Heart right ventricle (tissue), 16 donors: Measurements from ENCODE around the gene DST. TPM values are rescaled to one million over a fixed set of nuclear protein-coding genes. Genes with fewer than 3 reads are reported as not detected.

Experiments
- ATAC-seq, 8 donors: fragments of 200-7000 bp; cut with Tn5 transposase; one replicate each; pipeline ENCODE4 v1.9.1; 2020; ENCODE audit warnings: mild to moderate bottlenecking in 8 of 8, moderate library complexity in 8 of 8, moderate number of reproducible peaks in 1 of 8
- DNase-seq, 2 donors: peaks; one replicate each; pipeline ENCODE4 v3.0.0-alpha.2; 2020
- H3K27ac ChIP-seq, 10 donors: fragments of 200-600 bp; sonication (generic) in 2 of 10; one replicate each; pipeline versions ENCODE4 v1.5.0 to v1.8.0; 2020 to 2022; ENCODE audit warnings: mild to moderate bottlenecking in 3 of 10
- H3K27me3 ChIP-seq, 7 donors: fragments of 200-600 bp; one replicate each; pipeline ENCODE4 v1.8.0; 2021 to 2022; ENCODE audit warnings: mild to moderate bottlenecking in 2 of 7
- H3K36me3 ChIP-seq, 9 donors: fragments of 200-600 bp; sonication (generic) in 1 of 9; one replicate each; pipeline versions ENCODE4 v1.5.0 to v1.8.0; 2020 to 2022; ENCODE audit warnings: mild to moderate bottlenecking in 2 of 9
- H3K4me1 ChIP-seq, 9 donors: fragments of 200-600 bp; sonication (generic) in 1 of 9; one replicate each; pipeline versions ENCODE4 v1.5.0 to v1.8.0; 2020 to 2022; ENCODE audit warnings: mild to moderate bottlenecking in 4 of 9
- H3K4me3 ChIP-seq, 10 donors: fragments of 200-600 bp; sonication (generic) in 2 of 10; one replicate each; pipeline versions ENCODE4 v1.5.0 to v1.8.0; 2020 to 2022; ENCODE audit warnings: mild to moderate bottlenecking in 7 of 10, moderate library complexity in 2 of 10
- H3K9me3 ChIP-seq, 11 donors: fragments of 200-600 bp in 10 of 11; sonication (generic) in 2 of 11; one replicate each; pipeline versions ENCODE4 v1.5.0 to v1.8.0; 2013 to 2022; ENCODE audit warnings: mild to moderate bottlenecking in 2 of 11, control low read depth in 1 of 11, moderate library complexity in 1 of 11
- CTCF ChIP-seq, 9 donors: fragments of 200-600 bp; sonication (generic) in 2 of 9; IDR thresholded peaks; one replicate each; pipeline versions ENCODE4 v1.5.0 to v1.8.0; 2021 to 2022; ENCODE audit warnings: antibody characterized with exemption in 9 of 9, mild to moderate bottlenecking in 5 of 9, moderate library complexity in 1 of 9
- WGBS, 2 donors: extraction: QIAGEN DNeasy Blood & Tissue Kit; methylation state at CpG; one replicate each; pipeline ENCODE4 v1.1.7; 2013; ENCODE audit warnings: inconsistent platforms in 1 of 2; 5-methylcytosine and 5-hydroxymethylcytosine counted together
- intact Hi-C, 10 donors: fragments of 100-400 bp; cut with DNase I; formaldehyde crosslinking; loops; one replicate each; pipeline versions ENCODE4 v1.11.1 to v1.14.2; 2022
- polyA plus RNA-seq, 2 donors: library from polyadenylated mRNA; stranded (reverse); fragments of 200-250 nt; gene quantifications; one replicate each; pipeline ENCODE4 v1.2.3, GENCODE V29; 2013
- total RNA-seq, 10 donors: library from RNA; stranded (reverse); fragmentation: NEBNext Ultra II Directional in 3 of 10; extraction: Animal tissue kit (Norgen Biotek cat#: 25700) in 3 of 10; gene quantifications; one replicate each; pipeline versions ENCODE4 v1.2.1 to v1.2.4, GENCODE V29; 2021 to 2023
- donor health status: Arrhythmogenic right ventricular cardiomyopathy.
- donor health status: ischemic (EF 13 %, LVEDD 7.1; RV severe dilation, severe dysfunction).
- donor health status: healthy with polysubstance abuse.
- donor health status: DM: no; HTN: yes; CAD: no.
- donor health status: DM: no; HTN: no; CAD: no.
- donor health status: ischemic (EF 25% LVEDD 6.9; RV normal size, moderate dysfunction).
- donor health status: ischemic (EF 25% LVEDD 5.7; RV mildly dilated, moderate dysfunction).
- donor health status: healthy.
- donor health status: DM: yes; HTN: yes; CAD: no.
- donor health status: Ischemic cardiomyopathy.
- donor health status: ischemic (EF 35%, LVEDD 5.7; RV mildly dilated, moderate dysfunction).
- donor health status: nonischemic (EF 11% LVEDD 7.7; RV severe dilation, severe dysfunction).
- donor health status: DM: yes; HTN: yes; CAD: no.
- donor health status: PGD.
- donor health status: ischemic (EF 29% LVEDD 5.4; RV normal size, mild dysfunction).
- donor health status: nonischemic (EF 23%, LVEDD 6.1; RV moderate dilation, normal function).

Gene DST
- total and polyA plus RNA-seq, 12 donors: 103 to 619 (median 433) TPM

- 67 to 76% methylated on average over 5 of the region's 5 CpGs for WGBS, 2 donors
- peaks cover 0 to 100% (median 37%) of the 10 kb centered on the region in 9 donors for H3K36me3 ChIP-seq
- no peak for TF ChIP-seq CTCF (IDR thresholded peaks at IDR 0.05)
These were observed 48.8 kb downstream of the DST start for GRCh38 chr6:56593801-56594318.

GRCh38 chr6:56582236-56582635 lies 60.5 kb downstream of the DST start:
- WGBS, 2 donors: 89 to 96% methylated on average over 3 of the region's 3 CpGs
- ATAC-seq (no peak), DNase-seq (no peak)
- no peaks in the 10 kb centered on the region for H3K27me3 ChIP-seq
- H3K9me3 ChIP-seq: no peaks in the 10 kb centered on the region
- no peak for TF ChIP-seq CTCF (IDR thresholded peaks at IDR 0.05)
- H3K4me3 ChIP-seq: no peak overlapping the region
- H3K36me3 ChIP-seq: peaks cover 0 to 48% (median 6%) of the 10 kb centered on the region in 9 donors
- peaks cover 0 to 6% (median 0%) of the 10 kb centered on the region in 9 donors for H3K4me1 ChIP-seq
- intact Hi-C loops: no loop called here
- H3K27ac ChIP-seq: no peak overlapping the region

More at GRCh38 chr6:56593801-56594318, 48.8 kb downstream of the DST start:
- ATAC-seq (peak; percentile 14 to 57 (median 23)), DNase-seq (no peak)
- H3K4me3 ChIP-seq: no peak overlapping the region
- H3K4me1 ChIP-seq: peaks cover 0 to 25% (median 0%) of the 10 kb centered on the region in 9 donors
- intact Hi-C loops: loop anchor here in 7 of 10 donors (2.0 to 10.0 kb wide), 6 partner anchors 119 to 237 kb away; no protein-coding TSS in a partner anchor
- H3K9me3 ChIP-seq: no peaks in the 10 kb centered on the region
- peak overlapping the region in 1 of 10 donors; percentile 43 for H3K27ac ChIP-seq
- H3K27me3 ChIP-seq: no peaks in the 10 kb centered on the region

GRCh38 chr6:56581296-56581925 lies 61.3 kb downstream of the DST start:
- no peaks in the 10 kb centered on the region for H3K27me3 ChIP-seq
- no peak overlapping the region for H3K4me3 ChIP-seq
- peak overlapping the region in 1 of 10 donors; percentile 21 for H3K27ac ChIP-seq
- DNase-seq (no peak), ATAC-seq (no peak)
- 67 to 73% methylated on average over 4 of the region's 4 CpGs for WGBS, 2 donors
- peaks cover 0 to 6% (median 0%) of the 10 kb centered on the region in 9 donors for H3K4me1 ChIP-seq
- peaks cover 0 to 52% (median 6%) of the 10 kb centered on the region in 9 donors for H3K36me3 ChIP-seq
- TF ChIP-seq CTCF (IDR thresholded peaks at IDR 0.05): no peak
- no peaks in the 10 kb centered on the region for H3K9me3 ChIP-seq
- intact Hi-C loops: no loop called here

GRCh38 chr6:56580271-56580670 lies 62.4 kb downstream of the DST start:
- no peaks in the 10 kb centered on the region for H3K9me3 ChIP-seq
- intact Hi-C loops: no loop called here
- WGBS, 2 donors: 98 to 99% methylated on average over 5 of the region's 5 CpGs
- H3K4me3 ChIP-seq: no peak overlapping the region
- ATAC-seq: no peak
- peaks cover 0 to 6% (median 0%) of the 10 kb centered on the region in 9 donors for H3K4me1 ChIP-seq
- H3K36me3 ChIP-seq: peaks cover 0 to 61% (median 6%) of the 10 kb centered on the region in 9 donors
- no peak for DNase-seq
- H3K27ac ChIP-seq: no peak overlapping the region
- TF ChIP-seq CTCF (IDR thresholded peaks at IDR 0.05): no peak
- no peaks in the 10 kb centered on the region for H3K27me3 ChIP-seq
